Limb (tissue), 2 donors: ENCODE results near the gene TRDN.
"Not testable (repeated sequence)": the region's sequence is repeated elsewhere in the genome, so short reads cannot be mapped to it uniquely, and the experiment has no call there.

Experiments
- DNase-seq, 2 donors: peaks; one replicate each; pipeline ENCODE4 v3.0.0-alpha.2; 2016; ENCODE audit errors: extremely low spot score in 2 of 2

The TRDN gene

DNA sequence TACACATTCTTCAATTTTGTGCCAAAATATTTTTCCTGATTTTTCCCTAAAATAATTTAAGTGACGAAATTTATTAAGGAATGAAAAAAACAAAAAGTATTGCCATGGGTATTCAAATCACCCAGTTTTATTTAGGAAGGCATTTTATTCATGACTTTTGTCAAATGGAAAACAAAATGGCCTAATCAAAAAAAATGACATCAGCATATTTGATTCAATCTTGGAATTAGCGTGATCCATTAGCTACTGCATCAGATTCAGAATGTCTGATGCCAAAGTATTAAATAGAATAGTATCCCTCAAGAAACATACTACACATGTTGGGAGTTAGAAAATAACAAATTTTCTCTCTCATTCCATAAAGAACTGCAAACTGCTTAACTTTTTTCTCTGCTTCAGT lies 129.2 kb downstream of the TRDN start:
- no peak for DNase-seq

DNA sequence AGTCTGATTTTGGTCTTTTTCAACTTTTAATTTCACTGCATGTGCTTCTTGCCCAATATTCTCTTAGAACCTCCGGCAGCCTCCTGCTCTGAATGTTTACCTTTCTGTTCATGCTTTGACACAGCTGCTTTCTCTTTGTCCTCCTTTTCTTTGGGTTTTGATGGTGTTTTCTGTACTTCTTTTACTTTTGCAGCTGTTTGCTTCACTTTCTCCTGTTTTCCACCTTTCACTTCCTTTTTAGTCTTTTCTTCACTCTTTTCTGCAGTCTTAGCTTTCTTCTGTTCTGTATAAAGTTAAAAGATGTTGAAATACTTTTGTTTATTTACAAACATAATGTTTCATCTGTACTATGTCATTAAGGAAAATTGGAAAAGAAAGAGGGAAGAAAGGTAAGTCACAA lies 133.1 kb downstream of the TRDN start:
- no peak for DNase-seq

GRCh38 chr6:123497025-123497424 lies 139.7 kb downstream of the TRDN start:
- no peak for DNase-seq

DNA sequence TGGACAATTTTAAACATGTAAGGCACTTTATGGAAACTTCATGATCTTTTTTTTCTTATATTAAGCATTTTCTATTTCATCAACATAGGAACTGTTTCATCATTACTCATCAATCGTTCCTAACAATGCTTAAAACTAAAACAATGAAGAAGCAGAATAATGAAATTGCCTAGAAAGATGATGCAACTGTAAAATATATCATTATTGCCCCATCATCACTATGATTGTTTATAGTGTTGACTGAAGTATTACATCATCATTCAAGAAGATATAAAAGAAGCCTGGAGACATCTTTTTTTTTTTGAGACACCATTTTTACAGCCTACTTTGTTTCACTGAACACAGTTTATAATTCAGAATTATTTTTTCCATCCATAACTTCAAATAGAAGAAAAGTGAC lies 147.2 kb downstream of the TRDN start:
- no peak for DNase-seq

GRCh38 chr6:123480986-123481385 lies 155.8 kb downstream of the TRDN start:
- DNase-seq: no peak

DNA sequence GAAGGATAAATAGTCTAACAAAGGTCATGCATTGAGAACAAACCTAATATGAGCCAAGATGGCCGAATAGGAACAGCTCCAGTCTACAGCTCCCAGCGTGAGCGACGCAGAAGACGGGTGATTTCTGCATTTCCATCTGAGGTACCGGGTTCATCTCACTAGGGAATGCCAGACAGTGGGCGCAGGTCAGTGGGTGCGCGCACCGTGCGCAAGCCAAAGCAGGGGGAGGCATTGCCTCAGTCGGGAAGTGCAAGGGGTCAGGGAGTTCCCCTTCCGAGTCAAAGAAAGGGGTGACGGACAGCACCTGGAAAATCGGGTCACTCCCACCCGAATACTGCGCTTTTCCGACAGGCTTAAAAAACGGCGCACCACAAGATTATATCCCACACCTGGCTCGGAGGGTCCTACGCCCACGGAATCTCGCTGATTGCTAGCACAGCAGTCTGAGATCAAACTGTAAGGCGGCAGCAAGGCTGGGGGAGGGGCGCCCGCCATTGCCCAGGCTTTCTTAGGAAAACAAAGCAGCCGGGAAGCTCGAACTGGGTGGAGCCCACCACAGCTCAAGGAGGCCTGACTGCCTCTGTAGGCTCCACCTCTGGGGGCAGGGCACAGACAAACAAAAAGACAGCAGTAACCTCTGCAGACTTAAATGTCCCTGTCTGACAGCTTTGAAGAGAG lies 164.6 kb downstream of the TRDN start:
- DNase-seq: not testable (repeated sequence)

GRCh38 chr6:123467392-123467791 lies 169.4 kb downstream of the TRDN start:
- no peak for DNase-seq

- DNase-seq: no peak
These were observed 174.6 kb downstream of the TRDN start for GRCh38 chr6:123462152-123462551.

DNA sequence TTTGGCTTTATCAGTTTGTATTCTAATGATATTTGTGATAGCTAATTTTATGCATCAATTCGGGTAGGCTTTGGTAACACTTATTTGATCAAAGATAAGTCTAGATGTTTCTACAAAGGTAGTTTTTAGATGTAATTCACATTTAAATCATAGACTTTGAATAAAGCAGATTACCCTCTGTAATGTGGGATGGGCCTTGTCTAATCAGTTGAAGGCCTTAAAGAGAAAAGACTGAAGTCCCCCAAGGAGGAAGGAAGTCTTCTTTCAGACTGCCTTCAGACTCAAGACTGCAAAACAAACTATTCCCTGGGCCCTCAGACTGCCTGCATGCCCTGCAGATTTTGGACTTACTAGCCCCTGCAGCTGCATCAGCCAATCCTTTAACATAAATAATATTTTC lies 178.5 kb downstream of the TRDN start:
- DNase-seq: no peak

GRCh38 chr6:123456836-123457235 lies 179.9 kb downstream of the TRDN start:
- DNase-seq: no peak

DNA sequence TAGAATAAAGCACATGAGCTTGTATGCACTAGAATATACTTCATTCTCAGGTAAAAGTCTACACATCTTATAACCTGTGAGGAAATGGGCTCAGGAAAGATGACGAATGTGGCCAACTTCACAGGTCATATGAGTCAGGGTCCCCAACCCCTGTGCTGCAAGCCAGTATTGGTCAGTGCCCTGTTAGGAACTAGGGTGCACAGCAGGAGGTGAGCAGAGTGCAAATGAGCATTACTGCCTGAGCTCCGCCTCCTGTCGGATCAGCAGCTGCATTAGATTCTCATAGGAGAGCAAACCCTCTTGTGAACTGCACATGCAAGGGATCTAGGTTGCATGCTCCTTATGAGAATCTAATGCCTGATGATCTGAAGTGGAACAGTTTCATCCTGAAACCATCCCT lies 182.3 kb downstream of the TRDN start:
- no peak for DNase-seq

- not testable (repeated sequence) for DNase-seq
These were observed 183.7 kb downstream of the TRDN start for GRCh38 chr6:123453071-123453470.

DNA sequence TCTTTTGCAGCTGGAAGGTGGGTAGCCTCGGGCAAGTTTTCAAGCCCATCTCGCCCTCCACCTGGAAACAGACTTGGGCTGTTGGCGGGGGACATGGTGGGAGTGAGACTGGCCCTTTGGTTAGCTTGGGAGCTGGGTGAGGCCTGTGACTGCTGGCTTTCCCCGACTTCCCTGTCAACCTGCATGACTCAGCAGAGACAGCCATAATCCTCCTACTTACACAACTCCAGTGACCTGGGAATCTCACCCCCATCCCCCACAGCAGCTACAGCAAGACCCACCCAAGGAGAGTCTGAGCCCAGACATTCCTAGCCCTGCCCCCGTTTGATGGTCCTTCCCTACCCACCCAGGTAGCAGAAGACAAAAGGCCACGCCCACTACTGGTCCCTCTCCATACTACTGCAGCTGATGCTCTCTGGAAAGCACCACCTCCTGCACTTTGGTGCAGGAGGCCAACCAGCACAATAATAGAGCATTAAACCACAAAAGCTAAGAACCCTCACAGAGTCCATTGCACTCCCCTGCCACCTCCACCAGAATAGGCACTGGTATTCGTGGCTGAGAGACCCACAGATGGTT lies 188.4 kb downstream of the TRDN start:
- DNase-seq: no peak

- DNase-seq: no peak
These were observed 189.3 kb downstream of the TRDN start for GRCh38 chr6:123447315-123447937.

- DNase-seq: no peak
These were observed 197.4 kb downstream of the TRDN start for GRCh38 chr6:123439371-123439770.

GRCh38 chr6:123434186-123434585 lies 202.6 kb downstream of the TRDN start:
- no peak for DNase-seq

GRCh38 chr6:123430970-123431369 lies 205.8 kb downstream of the TRDN start:
- DNase-seq: no peak

- no peak for DNase-seq
These were observed 209.7 kb downstream of the TRDN start for GRCh38 chr6:123427008-123427407.

DNA sequence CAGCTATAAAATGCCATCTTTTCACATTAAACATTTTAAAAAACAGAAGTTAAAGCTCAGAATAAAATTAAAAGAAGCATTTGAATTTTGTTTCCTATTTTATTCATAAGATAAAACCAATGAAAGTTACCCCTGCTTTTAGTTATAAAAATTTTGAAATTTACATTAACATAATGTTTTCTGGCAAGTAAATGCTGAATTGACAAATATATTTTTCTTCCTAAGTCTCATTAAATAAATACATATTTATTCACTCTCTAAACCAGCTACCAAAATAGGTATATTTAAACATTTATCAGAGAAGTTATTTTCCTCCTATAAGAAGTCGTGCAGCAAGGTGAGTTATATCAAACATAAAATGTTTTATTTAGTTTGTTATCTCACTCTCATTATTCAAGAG lies 213.6 kb downstream of the TRDN start:
- no peak for DNase-seq

- no peak for DNase-seq
These were observed 216.2 kb downstream of the TRDN start for GRCh38 chr6:123420512-123420911.

DNA sequence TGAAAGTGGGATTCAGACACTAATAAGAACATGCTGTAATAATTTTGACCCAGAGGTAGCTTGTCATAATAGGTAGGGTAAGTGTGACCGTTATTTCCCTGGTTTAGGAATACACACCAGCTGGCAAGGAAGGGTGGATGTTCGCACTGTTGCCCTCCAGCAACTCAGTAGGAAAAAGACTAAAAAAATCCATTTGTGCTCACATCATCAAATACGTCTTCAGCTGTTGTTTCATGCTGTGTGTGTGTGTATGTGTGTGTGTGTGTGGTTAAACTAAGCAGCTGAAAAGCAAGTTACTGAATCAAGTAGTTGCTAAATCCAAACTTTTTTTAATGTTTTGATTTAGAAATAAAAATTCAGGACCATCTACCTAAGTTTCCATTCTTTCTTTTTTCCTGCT lies 218.7 kb downstream of the TRDN start:
- no peak for DNase-seq

GRCh38 chr6:123417535-123417934 lies 219.2 kb downstream of the TRDN start:
- no peak for DNase-seq

DNA sequence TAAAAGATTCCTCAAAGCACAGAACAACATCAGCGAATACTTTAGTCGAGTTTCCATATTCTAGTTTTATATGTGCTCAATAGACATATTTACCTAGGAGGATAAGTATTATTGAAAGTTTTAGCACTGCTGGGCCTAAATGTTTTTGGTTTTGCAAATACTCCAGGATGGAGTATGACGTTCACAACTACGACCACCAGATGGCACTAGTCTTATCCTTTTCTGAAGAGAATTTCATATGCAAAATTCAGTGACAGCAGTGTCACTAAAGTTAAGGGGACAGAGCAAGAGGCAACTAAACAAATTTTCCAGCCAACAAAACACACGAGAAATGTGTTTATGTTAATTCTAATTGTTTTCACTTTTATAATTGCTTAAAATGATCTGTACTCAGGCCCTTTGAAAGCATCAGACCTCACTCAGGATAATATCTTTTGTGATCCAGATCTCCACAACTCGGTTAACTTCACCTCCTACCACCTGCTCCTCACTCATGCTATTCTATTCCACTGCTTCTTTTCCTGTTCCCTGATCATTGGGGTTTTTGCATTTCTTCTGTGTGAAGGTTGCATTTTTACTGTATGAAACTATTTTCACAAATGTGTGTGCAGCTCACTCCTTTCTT lies 220.8 kb downstream of the TRDN start:
- peak; percentile 57 to 59 for DNase-seq
